Liver (tissue), 9 donors: ENCODE data around the gene SPG21. TPM values are rescaled to one million over a fixed set of nuclear protein-coding genes. Genes with fewer than 3 reads are reported as not detected.

Experiments
- DNase-seq: peaks from one replicate; pipeline ENCODE4 v3.0.0-alpha.2; 2017; ENCODE audit warnings: low spot score
- H3K27ac ChIP-seq, 2 donors: one replicate each; pipeline ENCODE4 v1.7.0; 2013; ENCODE audit warnings: inconsistent platforms in 2 of 2, low read length in 2 of 2, control low read depth in 1 of 2, low read depth in 1 of 2, mild to moderate bottlenecking in 1 of 2
- H3K27me3 ChIP-seq, 4 donors: one replicate each; pipeline versions ENCODE4 v1.6.1 to v1.7.0; 2013; ENCODE audit warnings: low read length in 3 of 4, inconsistent platforms in 1 of 4, mild to moderate bottlenecking in 1 of 4, moderate library complexity in 1 of 4; ENCODE audit not compliant: control insufficient read depth in 4 of 4, insufficient read depth in 4 of 4
- H3K36me3 ChIP-seq, 4 donors: one replicate each; pipeline versions ENCODE4 v1.6.1 to v1.7.0; 2013; ENCODE audit warnings: low read length in 3 of 4, mild to moderate bottlenecking in 3 of 4, low read depth in 1 of 4, moderate library complexity in 1 of 4; ENCODE audit not compliant: control insufficient read depth in 4 of 4, insufficient read depth in 3 of 4
- H3K4me1 ChIP-seq, 4 donors: one replicate each; pipeline versions ENCODE4 v1.6.1 to v1.7.0; 2013; ENCODE audit warnings: low read length in 3 of 4, mild to moderate bottlenecking in 3 of 4, moderate library complexity in 1 of 4; ENCODE audit not compliant: control insufficient read depth in 4 of 4, insufficient read depth in 4 of 4
- H3K4me3 ChIP-seq, 3 donors: one replicate each; pipeline versions ENCODE4 v1.6.1 to v1.7.0; 2013; ENCODE audit warnings: low read length in 3 of 3, control low read depth in 1 of 3, low read depth in 1 of 3, mild to moderate bottlenecking in 1 of 3
- H3K9ac ChIP-seq, 2 donors: one replicate each; pipeline ENCODE4 v1.7.0; 2013; ENCODE audit warnings: low read length in 2 of 2, mild to moderate bottlenecking in 2 of 2, moderate library complexity in 2 of 2, control low read depth in 1 of 2, low read depth in 1 of 2
- H3K9me3 ChIP-seq, 4 donors: one replicate each; pipeline versions ENCODE4 v1.6.1 to v1.7.0; 2013; ENCODE audit warnings: low read length in 3 of 4; ENCODE audit not compliant: control insufficient read depth in 4 of 4
- ATF3 ChIP-seq: IDR thresholded peaks from 2 replicates; pipeline ENCODE4 v1.6.1; 2016; ENCODE audit warnings: antibody characterized with exemption
- CTCF ChIP-seq: fragments of 150-350 bp; IDR thresholded peaks from 2 replicates; pipeline ENCODE4 v1.5.1; 2017; ENCODE audit warnings: improper control_type of control experiment, low read depth, low read length; ENCODE audit not compliant: missing input control
- EGR1 ChIP-seq, 2 donors: IDR thresholded peaks; 2 replicates each; pipeline ENCODE4 v1.6.1; 2016 to 2018; ENCODE audit warnings: antibody characterized with exemption in 2 of 2, low read depth in 2 of 2
- FOXA1 ChIP-seq: IDR thresholded peaks from 2 replicates; pipeline ENCODE4 v1.6.1; 2016; ENCODE audit warnings: antibody characterized with exemption
- FOXA2 ChIP-seq: IDR thresholded peaks from 2 replicates; pipeline ENCODE4 v1.6.1; 2016; ENCODE audit warnings: antibody characterized with exemption
- GABPA ChIP-seq, 2 donors: IDR thresholded peaks in 1 of 2; conservative IDR thresholded peaks in 1 of 2; 2 replicates each; pipeline ENCODE4 v1.6.1; 2016; ENCODE audit warnings: antibody characterized with exemption in 2 of 2, mild to moderate bottlenecking in 1 of 2, moderate library complexity in 1 of 2
- HNF4A ChIP-seq, 2 donors: conservative IDR thresholded peaks; 2 replicates each; pipeline ENCODE4 v1.6.1; 2016; ENCODE audit warnings: antibody characterized with exemption in 2 of 2, mild to moderate bottlenecking in 2 of 2
- HNF4G ChIP-seq: IDR thresholded peaks from 2 replicates; pipeline ENCODE4 v1.6.1; 2016; ENCODE audit warnings: antibody characterized with exemption
- JUND ChIP-seq, 2 donors: IDR thresholded peaks; 2 replicates each; pipeline ENCODE4 v1.6.1; 2016; ENCODE audit warnings: antibody characterized with exemption in 2 of 2
- MAX ChIP-seq: IDR thresholded peaks from 2 replicates; pipeline ENCODE4 v1.6.1; 2016; ENCODE audit warnings: antibody characterized with exemption
- NR2F2 ChIP-seq: IDR thresholded peaks from 2 replicates; pipeline ENCODE4 v1.6.1; 2016; ENCODE audit warnings: antibody characterized with exemption
- RAD21 ChIP-seq, 2 donors: IDR thresholded peaks; 2 replicates each; pipeline ENCODE4 v1.6.1; 2016; ENCODE audit warnings: antibody characterized with exemption in 2 of 2, mild to moderate bottlenecking in 2 of 2
- REST ChIP-seq: IDR thresholded peaks from 2 replicates; pipeline ENCODE4 v1.6.1; 2016; ENCODE audit warnings: antibody characterized with exemption, mild to moderate bottlenecking
- RXRA ChIP-seq, 2 donors: IDR thresholded peaks; 2 replicates each; pipeline ENCODE4 v1.6.1; 2017 to 2018; ENCODE audit warnings: antibody characterized with exemption in 2 of 2, mild to moderate bottlenecking in 1 of 2
- SP1 ChIP-seq: IDR thresholded peaks from 2 replicates; pipeline ENCODE4 v1.6.1; 2018; ENCODE audit warnings: antibody characterized with exemption, mild to moderate bottlenecking
- TAF1 ChIP-seq: conservative IDR thresholded peaks from 2 replicates; pipeline ENCODE4 v1.6.1; 2016; ENCODE audit warnings: antibody characterized with exemption, mild to moderate bottlenecking
- YY1 ChIP-seq: IDR thresholded peaks from 2 replicates; pipeline ENCODE4 v1.6.1; 2016; ENCODE audit warnings: antibody characterized with exemption, mild to moderate bottlenecking
- ZBTB33 ChIP-seq: IDR thresholded peaks from 2 replicates; pipeline ENCODE4 v1.6.1; 2016; ENCODE audit warnings: antibody characterized with exemption
- WGBS: extraction: QIAGEN DNeasy Blood & Tissue Kit; methylation state at CpG from one replicate; pipeline ENCODE4 v1.1.7; 2013; 5-methylcytosine and 5-hydroxymethylcytosine counted together
- polyA plus RNA-seq, 2 donors: library from polyadenylated mRNA; stranded (reverse) in 1 of 2; unstranded in 1 of 2; fragments of 200-250 nt in 1 of 2; fragments of >200 nt in 1 of 2; fragmentation: Nextera tagmentation in 1 of 2; extraction: Ambion mirVana in 1 of 2; gene quantifications; one replicate each; pipeline versions ENCODE4 v1.2.1 to v1.2.3, GENCODE V29; 2013 to 2015
- total RNA-seq, 2 donors: library from RNA; depleted of rRNA; stranded (reverse); fragments of >200 nt; gene quantifications; one replicate each; pipeline ENCODE4 v1.2.3, GENCODE V29; 2014
- donor health status: healthy.
- donor health status: healthy.
- donor health status: healthy.
- donor health status: healthy.
- donor health status: healthy.

SPG21 gene
- total and polyA plus RNA-seq, 4 donors = 27.4 to 50.7 (median 41.2) TPM

GRCh38 chr15:64947211-64947610 lies 42.5 kb downstream of the SPG21 start (continued):
- no peak for TF ChIP-seq HNF4G

- Histone ChIP-seq H3K4me3 (no peak overlapping the region), H3K27me3 (no peaks in the 10 kb centered on the region), H3K9me3 (no peaks in the 10 kb centered on the region), H3K9ac (no peak overlapping the region), H3K4me1 (no peaks in the 10 kb centered on the region), H3K27ac (no peak overlapping the region), H3K36me3 (no peaks in the 10 kb centered on the region)
- TF ChIP-seq EGR1 (IDR thresholded peaks at IDR 0.05; ENCODE audit: low read depth in 2 of 2) (no peak), FOXA2 (no peak), RXRA (IDR thresholded peaks at IDR 0.05) (no peak), SP1 (no peak), HNF4G (no peak), RAD21 (IDR thresholded peaks at IDR 0.05) (no peak), JUND (IDR thresholded peaks at IDR 0.05) (peak in 1 of 2 donors; percentile 12), MAX (no peak), GABPA (IDR thresholded peaks at IDR 0.05 in 1 of 2, conservative IDR thresholded peaks at IDR 0.05 in 1 of 2) (no peak), TAF1 (no peak), REST (no peak), CTCF (no peak), YY1 (peak; percentile 14), ATF3 (no peak), NR2F2 (no peak), ZBTB33 (no peak), FOXA1 (no peak), HNF4A (conservative IDR thresholded peaks at IDR 0.05) (peak; percentile 43 to 57)
- DNase-seq = no peak
- 66% methylated on average over 4 of the region's 4 CpGs for WGBS
Measured at GRCh38 chr15:64944961-64945360, 44.8 kb downstream of the SPG21 start.
